Endothelial cell of umbilical vein (primary cell): Measurements from ENCODE around the gene TSTD1.

Source experiments
- CTCF ChIP-seq, 2 donors: IDR thresholded peaks; 1 replicate in 1 of 2; 2 replicates in 1 of 2; pipeline ENCODE4 v1.5.1; 2011; ENCODE audit warnings: low read length in 2 of 2, mild to moderate bottlenecking in 2 of 2, moderate library complexity in 2 of 2, control low read depth in 1 of 2, inconsistent platforms in 1 of 2, low read depth in 1 of 2; ENCODE audit not compliant: insufficient read depth in 1 of 2; ENCODE audit errors: extremely low read depth in 1 of 2
- MYC ChIP-seq: IDR thresholded peaks from one replicate; pipeline ENCODE4 v1.6.1; 2011; ENCODE audit warnings: mild to moderate bottlenecking, low read depth, low read length
- POLR2A ChIP-seq: IDR thresholded peaks from 2 replicates; pipeline ENCODE4 v1.6.1; 2012; ENCODE audit warnings: low read depth, mild to moderate bottlenecking, control low read depth, low read length
- POLR2AphosphoS5 ChIP-seq: IDR thresholded peaks from 2 replicates; pipeline ENCODE4 v1.6.1; 2012; ENCODE audit warnings: low read depth, mild to moderate bottlenecking, control low read depth, low read length, moderate library complexity; ENCODE audit not compliant: insufficient read depth

- TF ChIP-seq CTCF (IDR thresholded peaks at IDR 0.05; ENCODE audit: extremely low read depth in 1 of 2, insufficient read depth in 1 of 2, low read depth in 1 of 2, low read length in 2 of 2) (no peak), POLR2A (no peak), POLR2AphosphoS5 (no peak), MYC (no peak)
These were observed 25.7 kb downstream of the TSTD1 start for GRCh38 chr1:161013131-161013487.
